ENCODE measurements around the gene EPX.
A peak's percentile ranks its signal among the peaks of the same experiment; 100 is the strongest.

Gene EPX

GRCh38 chr17:58166682-58167081, 25.8 kb upstream of the EPX start, which contains the start of gene OR4D2:
TSS of gene OR4D2 (plus strand) at chr17:58166982. CDS start at chr17:58169656, 2,674 bp downstream.
- no peak within 1 kb of the TSS for H2BK120ac ChIP-seq (ENCODE audit: low read depth, low read length)
- no peaks in the 10 kb centered on the region for H3K36me3 ChIP-seq (ENCODE audit: control insufficient read depth, insufficient read depth, low read length)
- H4K8ac ChIP-seq (ENCODE audit: low read depth, low read length), result no peak within 1 kb of the TSS
- no peak within 1 kb of the TSS for H3K4me2 ChIP-seq (ENCODE audit: low read length)
- no peak within 1 kb of the TSS for H3K18ac ChIP-seq (ENCODE audit: low read length)
- no peak within 1 kb of the TSS for H3K56ac ChIP-seq (ENCODE audit: low read length)
- H2BK5ac ChIP-seq (ENCODE audit: low read length), result no peak within 1 kb of the TSS
- H3K9ac ChIP-seq (ENCODE audit: low read length), result no peak within 1 kb of the TSS
- H3K4me3 ChIP-seq (ENCODE audit: low read length), result no peak within 1 kb of the TSS
- H4K5ac ChIP-seq (ENCODE audit: low read length), result no peak within 1 kb of the TSS
- DNase-seq, result no peak
- H2AK5ac ChIP-seq (ENCODE audit: low read length), result no peak within 1 kb of the TSS
- no peaks in the 10 kb centered on the region for H3K4me1 ChIP-seq (ENCODE audit: control insufficient read depth, low read depth, low read length)
- no peak within 1 kb of the TSS for H2BK15ac ChIP-seq (replicated peaks; ENCODE audit: low read depth)
- no CpG with 5 or more reads among the region's 6 CpGs for WGBS (ENCODE audit: extremely low coverage, insufficient coverage, low lambda C conversion rate)
- no peak within 1 kb of the TSS for H3K27ac ChIP-seq (ENCODE audit: low read depth, low read length)
- no peaks in the 10 kb centered on the region for H3K79me2 ChIP-seq (ENCODE audit: control insufficient read depth, insufficient read depth, low read length)
- no peaks in the 10 kb centered on the region for H3K27me3 ChIP-seq (ENCODE audit: insufficient read depth, low read length, poor library complexity)
- no peak within 1 kb of the TSS for H3K23ac ChIP-seq (ENCODE audit: low read length)
- no peak within 1 kb of the TSS for H3K4ac ChIP-seq (ENCODE audit: low read depth, low read length)
- H3K79me1 ChIP-seq (ENCODE audit: low read length), result no peaks in the 10 kb centered on the region

GRCh38 chr17:58170622-58171021, 21.9 kb upstream of the EPX start:
- H3K4me1 ChIP-seq (ENCODE audit: control insufficient read depth, low read depth, low read length), result no peaks in the 10 kb centered on the region
- H2AK5ac ChIP-seq (ENCODE audit: low read length), result no peak overlapping the region
- no peak overlapping the region for H3K27ac ChIP-seq (ENCODE audit: low read depth, low read length)
- H2BK15ac ChIP-seq (replicated peaks; ENCODE audit: low read depth), result no peak overlapping the region
- no peak overlapping the region for H2BK5ac ChIP-seq (ENCODE audit: low read length)
- H3K79me1 ChIP-seq (ENCODE audit: low read length), result no peaks in the 10 kb centered on the region
- no peak overlapping the region for H3K4me2 ChIP-seq (ENCODE audit: low read length)
- no peaks in the 10 kb centered on the region for H3K79me2 ChIP-seq (ENCODE audit: control insufficient read depth, insufficient read depth, low read length)
- no peak overlapping the region for H4K5ac ChIP-seq (ENCODE audit: low read length)
- H3K18ac ChIP-seq (ENCODE audit: low read length), result no peak overlapping the region
- H3K36me3 ChIP-seq (ENCODE audit: control insufficient read depth, insufficient read depth, low read length), result no peaks in the 10 kb centered on the region
- H3K4ac ChIP-seq (ENCODE audit: low read depth, low read length), result no peak overlapping the region
- H3K9ac ChIP-seq (ENCODE audit: low read length), result no peak overlapping the region
- no peaks in the 10 kb centered on the region for H3K27me3 ChIP-seq (ENCODE audit: insufficient read depth, low read length, poor library complexity)
- H3K23ac ChIP-seq (ENCODE audit: low read length), result no peak overlapping the region
- WGBS (ENCODE audit: extremely low coverage, insufficient coverage, low lambda C conversion rate), result no CpG with 5 or more reads among the region's 4 CpGs
- DNase-seq, result no peak
- H4K8ac ChIP-seq (ENCODE audit: low read depth, low read length), result no peak overlapping the region
- H2BK120ac ChIP-seq (ENCODE audit: low read depth, low read length), result no peak overlapping the region
- no peak overlapping the region for H3K4me3 ChIP-seq (ENCODE audit: low read length)
- no peak overlapping the region for H3K56ac ChIP-seq (ENCODE audit: low read length)

- Histone ChIP-seq H3K4me2 (ENCODE audit: low read length) (no peak overlapping the region), H3K79me1 (ENCODE audit: low read length) (no peaks in the 10 kb centered on the region), H3K4ac (ENCODE audit: low read depth, low read length) (no peak overlapping the region), H2BK120ac (ENCODE audit: low read depth, low read length) (no peak overlapping the region), H2AK5ac (ENCODE audit: low read length) (no peak overlapping the region), H3K4me1 (ENCODE audit: control insufficient read depth, low read depth, low read length) (no peaks in the 10 kb centered on the region), H3K23ac (ENCODE audit: low read length) (no peak overlapping the region), H3K27ac (ENCODE audit: low read depth, low read length) (no peak overlapping the region), H2BK15ac (replicated peaks; ENCODE audit: low read depth) (no peak overlapping the region), H3K4me3 (ENCODE audit: low read length) (no peak overlapping the region), H3K56ac (ENCODE audit: low read length) (no peak overlapping the region), H3K18ac (ENCODE audit: low read length) (no peak overlapping the region), H3K79me2 (ENCODE audit: control insufficient read depth, insufficient read depth, low read length) (no peaks in the 10 kb centered on the region), H4K8ac (ENCODE audit: low read depth, low read length) (no peak overlapping the region), H3K9ac (ENCODE audit: low read length) (no peak overlapping the region), H3K27me3 (ENCODE audit: insufficient read depth, low read length, poor library complexity) (no peaks in the 10 kb centered on the region), H3K36me3 (ENCODE audit: control insufficient read depth, insufficient read depth, low read length) (no peaks in the 10 kb centered on the region), H4K5ac (ENCODE audit: low read length) (no peak overlapping the region), H2BK5ac (ENCODE audit: low read length) (no peak overlapping the region)
- peak; percentile 91 for DNase-seq
- no CpG with 5 or more reads among the region's 2 CpGs for WGBS (ENCODE audit: extremely low coverage, insufficient coverage, low lambda C conversion rate)
Measured at GRCh38 chr17:58172369-58173071, 20.0 kb upstream of the EPX start.

- Histone ChIP-seq H2AK5ac (ENCODE audit: low read length) (no peak overlapping the region), H3K18ac (ENCODE audit: low read length) (no peak overlapping the region), H3K4ac (ENCODE audit: low read depth, low read length) (no peak overlapping the region), H2BK5ac (ENCODE audit: low read length) (no peak overlapping the region), H3K56ac (ENCODE audit: low read length) (no peak overlapping the region), H4K8ac (ENCODE audit: low read depth, low read length) (no peak overlapping the region), H3K36me3 (ENCODE audit: control insufficient read depth, insufficient read depth, low read length) (no peaks in the 10 kb centered on the region), H3K23ac (ENCODE audit: low read length) (no peak overlapping the region), H3K79me1 (ENCODE audit: low read length) (no peaks in the 10 kb centered on the region), H2BK15ac (replicated peaks; ENCODE audit: low read depth) (no peak overlapping the region), H3K4me2 (ENCODE audit: low read length) (no peak overlapping the region), H3K4me3 (ENCODE audit: low read length) (no peak overlapping the region), H3K27ac (ENCODE audit: low read depth, low read length) (no peak overlapping the region), H2BK120ac (ENCODE audit: low read depth, low read length) (no peak overlapping the region), H3K27me3 (ENCODE audit: insufficient read depth, low read length, poor library complexity) (no peaks in the 10 kb centered on the region), H3K79me2 (ENCODE audit: control insufficient read depth, insufficient read depth, low read length) (no peaks in the 10 kb centered on the region), H3K4me1 (ENCODE audit: control insufficient read depth, low read depth, low read length) (no peaks in the 10 kb centered on the region), H3K9ac (ENCODE audit: low read length) (no peak overlapping the region), H4K5ac (ENCODE audit: low read length) (no peak overlapping the region)
- WGBS (ENCODE audit: extremely low coverage, insufficient coverage, low lambda C conversion rate), result no CpG with 5 or more reads among the region's 3 CpGs
- no peak for DNase-seq
Measured at GRCh38 chr17:58174871-58175270, 17.7 kb upstream of the EPX start.

GRCh38 chr17:58176200-58176599, 16.3 kb upstream of the EPX start:
- no peak overlapping the region for H3K9ac ChIP-seq (ENCODE audit: low read length)
- H3K27me3 ChIP-seq (ENCODE audit: insufficient read depth, low read length, poor library complexity), result no peaks in the 10 kb centered on the region
- no peak overlapping the region for H3K4me3 ChIP-seq (ENCODE audit: low read length)
- WGBS (ENCODE audit: extremely low coverage, insufficient coverage, low lambda C conversion rate), result no CpG with 5 or more reads among the region's 7 CpGs
- H3K18ac ChIP-seq (ENCODE audit: low read length), result no peak overlapping the region
- H2AK5ac ChIP-seq (ENCODE audit: low read length), result no peak overlapping the region
- peak; percentile 22 for DNase-seq
- no peak overlapping the region for H2BK120ac ChIP-seq (ENCODE audit: low read depth, low read length)
- H3K79me1 ChIP-seq (ENCODE audit: low read length), result no peaks in the 10 kb centered on the region
- no peak overlapping the region for H3K56ac ChIP-seq (ENCODE audit: low read length)
- no peak overlapping the region for H2BK15ac ChIP-seq (replicated peaks; ENCODE audit: low read depth)
- no peak overlapping the region for H2BK5ac ChIP-seq (ENCODE audit: low read length)
- no peaks in the 10 kb centered on the region for H3K36me3 ChIP-seq (ENCODE audit: control insufficient read depth, insufficient read depth, low read length)
- no peak overlapping the region for H3K4me2 ChIP-seq (ENCODE audit: low read length)
- no peak overlapping the region for H3K4ac ChIP-seq (ENCODE audit: low read depth, low read length)
- H3K23ac ChIP-seq (ENCODE audit: low read length), result no peak overlapping the region
- no peak overlapping the region for H4K5ac ChIP-seq (ENCODE audit: low read length)
- no peaks in the 10 kb centered on the region for H3K79me2 ChIP-seq (ENCODE audit: control insufficient read depth, insufficient read depth, low read length)
- H4K8ac ChIP-seq (ENCODE audit: low read depth, low read length), result no peak overlapping the region
- no peak overlapping the region for H3K27ac ChIP-seq (ENCODE audit: low read depth, low read length)
- H3K4me1 ChIP-seq (ENCODE audit: control insufficient read depth, low read depth, low read length), result no peaks in the 10 kb centered on the region

GRCh38 chr17:58181796-58182195, 10.7 kb upstream of the EPX start:
- no peak overlapping the region for H3K4me3 ChIP-seq (ENCODE audit: low read length)
- H4K8ac ChIP-seq (ENCODE audit: low read depth, low read length), result no peak overlapping the region
- no peak overlapping the region for H2BK15ac ChIP-seq (replicated peaks; ENCODE audit: low read depth)
- no CpG with 5 or more reads among the region's 4 CpGs for WGBS (ENCODE audit: extremely low coverage, insufficient coverage, low lambda C conversion rate)
- H3K27me3 ChIP-seq (ENCODE audit: insufficient read depth, low read length, poor library complexity), result no peaks in the 10 kb centered on the region
- no peaks in the 10 kb centered on the region for H3K79me1 ChIP-seq (ENCODE audit: low read length)
- H2AK5ac ChIP-seq (ENCODE audit: low read length), result no peak overlapping the region
- H3K9ac ChIP-seq (ENCODE audit: low read length), result no peak overlapping the region
- DNase-seq, result no peak
- no peak overlapping the region for H3K4ac ChIP-seq (ENCODE audit: low read depth, low read length)
- no peaks in the 10 kb centered on the region for H3K36me3 ChIP-seq (ENCODE audit: control insufficient read depth, insufficient read depth, low read length)
- H3K4me2 ChIP-seq (ENCODE audit: low read length), result no peak overlapping the region
- H2BK5ac ChIP-seq (ENCODE audit: low read length), result no peak overlapping the region
- H2BK120ac ChIP-seq (ENCODE audit: low read depth, low read length), result no peak overlapping the region
- H3K56ac ChIP-seq (ENCODE audit: low read length), result no peak overlapping the region
- no peaks in the 10 kb centered on the region for H3K79me2 ChIP-seq (ENCODE audit: control insufficient read depth, insufficient read depth, low read length)
- no peak overlapping the region for H3K23ac ChIP-seq (ENCODE audit: low read length)
- H4K5ac ChIP-seq (ENCODE audit: low read length), result no peak overlapping the region
- H3K27ac ChIP-seq (ENCODE audit: low read depth, low read length), result no peak overlapping the region
- no peak overlapping the region for H3K18ac ChIP-seq (ENCODE audit: low read length)
- no peaks in the 10 kb centered on the region for H3K4me1 ChIP-seq (ENCODE audit: control insufficient read depth, low read depth, low read length)

Data from mesendoderm (in vitro differentiated cells).